ENCODE data around the gene SEMA4G. TPM values are rescaled to one million over a fixed set of nuclear protein-coding genes. Genes with fewer than 3 reads are reported as not detected.

SEMA4G gene
- total RNA-seq, 1 donor from 2014 or later = 1.0 TPM

- no peak for DNase-seq (ENCODE audit: low spot score)
- intact Hi-C loops (cut with DNase I) = no loop called here
Observed at GRCh38 chr10:101001659-101002035, 32.3 kb downstream of the SEMA4G start.

- no peak for DNase-seq (ENCODE audit: low spot score)
- intact Hi-C loops (cut with DNase I) = no loop called here
Observed at GRCh38 chr10:101002456-101002855, 33.2 kb downstream of the SEMA4G start.

- intact Hi-C loops (cut with DNase I) = no loop called here
- no peak for DNase-seq (ENCODE audit: low spot score)
Observed at GRCh38 chr10:101003639-101004206, 34.4 kb downstream of the SEMA4G start.

- intact Hi-C loops (cut with DNase I) = no loop called here
- no peak for DNase-seq (ENCODE audit: low spot score)
Observed at GRCh38 chr10:101005361-101005760, 36.1 kb downstream of the SEMA4G start.

GRCh38 chr10:101005869-101006567, 36.7 kb downstream of the SEMA4G start:
- intact Hi-C loops (cut with DNase I) = no loop called here
- DNase-seq (ENCODE audit: low spot score) = no peak

- intact Hi-C loops (cut with DNase I) = no loop called here
- DNase-seq (ENCODE audit: low spot score) = no peak
Observed at GRCh38 chr10:101006593-101007098, 37.3 kb downstream of the SEMA4G start.

- intact Hi-C loops (cut with DNase I) = no loop called here
Observed at GRCh38 chr10:101007099-101007711, 37.9 kb downstream of the SEMA4G start.

GRCh38 chr10:101007915-101008822, 38.9 kb downstream of the SEMA4G start:
- intact Hi-C loops (cut with DNase I) = no loop called here
- no peak for DNase-seq (ENCODE audit: low spot score)

More at GRCh38 chr10:101007099-101007711, 37.9 kb downstream of the SEMA4G start:
- DNase-seq (ENCODE audit: low spot score) = no peak

- intact Hi-C loops (cut with DNase I) = no loop called here
- no peak for DNase-seq (ENCODE audit: low spot score)
Observed at GRCh38 chr10:101008823-101009423, 39.6 kb downstream of the SEMA4G start.

GRCh38 chr10:101010329-101010728, 41.0 kb downstream of the SEMA4G start:
- no peak for DNase-seq (ENCODE audit: low spot score)
- intact Hi-C loops (cut with DNase I) = no loop called here

GRCh38 chr10:101011517-101012423, 42.5 kb downstream of the SEMA4G start:
- intact Hi-C loops (cut with DNase I) = no loop called here
- no peak for DNase-seq (ENCODE audit: low spot score)

- intact Hi-C loops (cut with DNase I) = no loop called here
- DNase-seq (ENCODE audit: low spot score) = peak; percentile 92
Observed at GRCh38 chr10:101012525-101013364, 43.4 kb downstream of the SEMA4G start.

- no peak for DNase-seq (ENCODE audit: low spot score)
- intact Hi-C loops (cut with DNase I) = no loop called here
Observed at GRCh38 chr10:101013365-101013825, 44.1 kb downstream of the SEMA4G start.

GRCh38 chr10:101014230-101014884, 45.1 kb downstream of the SEMA4G start:
- intact Hi-C loops (cut with DNase I) = loop anchor here (1.0 to 2.0 kb wide), 2 partner anchors 19 to 46 kb away; partner anchors contain the start of gene SEMA4G
- DNase-seq (ENCODE audit: low spot score) = peak; percentile 88

- intact Hi-C loops (cut with DNase I) = loop anchor here (1.0 to 2.0 kb wide), 2 partner anchors 20 to 46 kb away; partner anchors contain the start of gene SEMA4G
- DNase-seq (ENCODE audit: low spot score) = no peak
Observed at GRCh38 chr10:101014966-101015581, 45.8 kb downstream of the SEMA4G start.

GRCh38 chr10:101015582-101015973, 46.3 kb downstream of the SEMA4G start:
- DNase-seq (ENCODE audit: low spot score) = no peak

More at GRCh38 chr10:101015582-101015973, 46.3 kb downstream of the SEMA4G start:
- intact Hi-C loops (cut with DNase I) = loop anchor here (2.0 kb wide), 1 partner anchor 47 kb away; the partner anchor contains the start of gene SEMA4G
